ENCODE measurements around the gene RIT2.

Gene RIT2

DNA sequence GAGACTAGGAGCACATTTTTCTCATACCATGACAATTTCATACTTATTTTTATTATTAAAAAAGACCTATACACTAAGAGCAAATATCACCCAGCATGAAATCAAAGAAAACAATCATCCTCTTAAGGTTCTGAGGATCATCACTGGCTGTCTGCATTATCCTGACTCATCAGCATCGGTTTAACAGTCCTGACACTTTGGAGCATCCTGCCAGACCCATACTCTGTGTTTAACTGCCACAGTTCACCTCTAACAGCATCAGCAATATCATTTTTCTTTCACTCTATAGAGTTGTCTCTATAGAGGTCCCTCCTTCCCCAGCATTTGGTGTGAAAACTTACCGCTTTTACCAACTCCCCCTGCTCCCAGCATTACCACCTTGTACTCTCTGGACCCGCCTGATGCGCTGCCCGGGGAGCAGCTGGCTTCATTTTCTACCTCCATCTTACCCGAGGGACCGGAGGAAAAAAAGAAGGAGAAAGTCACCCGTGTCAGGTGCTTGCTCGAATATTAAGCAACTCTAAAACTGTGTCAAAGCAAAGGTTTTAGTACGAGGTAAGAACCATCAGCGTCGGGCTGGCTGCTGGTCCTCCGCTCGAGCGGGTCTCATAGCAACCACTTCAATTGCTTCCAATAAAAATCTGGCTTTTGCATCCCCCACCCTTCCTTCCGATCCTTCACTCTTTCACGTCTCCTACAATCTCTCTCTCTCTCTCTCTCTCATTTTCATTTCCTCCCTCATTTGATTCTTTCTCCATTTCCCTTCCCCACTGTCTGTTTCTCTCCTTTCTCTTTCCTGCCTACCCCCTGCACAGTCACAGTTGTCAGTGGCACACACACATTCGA is at the start of gene RIT2:
TSS of gene RIT2 (minus strand) at position 610 of the 846 bp plus-strand sequence.
- DNase-seq (ENCODE audit: low read depth, low spot score) = no peak

DNA sequence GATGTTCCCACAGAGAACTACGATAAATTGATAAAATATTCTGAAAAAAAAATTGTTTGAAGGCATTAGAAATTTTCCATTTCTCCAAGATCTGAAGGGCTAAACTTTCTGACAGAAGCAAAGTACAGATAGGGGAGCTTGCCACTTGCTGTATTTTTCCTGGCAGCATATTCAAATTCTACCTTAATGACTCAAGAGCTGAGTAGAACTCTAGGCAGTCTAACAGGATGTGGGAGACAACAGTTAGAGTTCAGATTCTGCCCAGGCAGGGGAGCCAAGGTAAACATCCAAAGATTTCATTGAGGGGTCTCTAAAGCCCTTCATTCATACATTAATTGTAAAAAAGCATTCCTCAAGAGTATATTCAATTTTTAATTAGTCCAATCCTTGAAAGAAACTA is 46.0 kb upstream of the RIT2 start:
- no peak for DNase-seq (ENCODE audit: low read depth, low spot score)

DNA sequence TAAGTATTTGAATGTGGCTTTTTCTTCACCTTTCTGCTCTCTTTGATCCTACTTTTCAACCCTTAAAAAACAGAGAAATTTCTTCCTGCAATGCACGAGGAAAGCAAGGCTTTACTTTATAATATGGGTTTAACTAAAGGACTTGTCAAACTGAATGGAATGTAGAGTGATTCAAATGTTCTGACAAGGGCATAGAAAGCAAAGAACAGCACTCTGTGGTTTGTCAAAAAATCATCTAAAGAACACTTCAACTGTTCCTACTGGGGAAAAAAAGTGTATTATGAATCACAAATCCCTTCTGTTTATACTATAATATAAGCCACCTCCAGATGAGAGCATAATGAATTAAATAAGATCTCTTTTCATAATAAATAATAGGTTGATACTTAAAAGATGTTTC is 45.0 kb upstream of the RIT2 start:
- DNase-seq (ENCODE audit: low read depth, low spot score) = no peak

DNA sequence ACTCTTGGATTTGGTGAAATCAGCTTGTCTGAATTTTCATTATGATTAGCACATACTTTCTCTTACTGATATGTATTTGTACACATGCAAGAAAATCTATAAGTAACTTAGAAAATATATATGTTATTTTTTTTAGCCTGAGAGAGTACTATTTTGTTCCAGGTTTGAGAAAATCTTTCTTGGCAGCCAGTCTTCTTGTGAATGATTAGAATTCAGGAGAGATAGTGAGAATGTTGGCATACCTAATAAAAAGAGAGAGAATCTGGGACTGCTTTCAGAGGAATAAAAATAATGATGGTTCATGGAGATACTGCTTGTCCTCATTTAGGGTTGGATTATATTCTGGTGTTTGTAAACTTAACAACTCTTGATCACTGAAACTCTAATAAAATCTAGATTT is 44.4 kb upstream of the RIT2 start:
- DNase-seq (ENCODE audit: low read depth, low spot score) = no peak

DNA sequence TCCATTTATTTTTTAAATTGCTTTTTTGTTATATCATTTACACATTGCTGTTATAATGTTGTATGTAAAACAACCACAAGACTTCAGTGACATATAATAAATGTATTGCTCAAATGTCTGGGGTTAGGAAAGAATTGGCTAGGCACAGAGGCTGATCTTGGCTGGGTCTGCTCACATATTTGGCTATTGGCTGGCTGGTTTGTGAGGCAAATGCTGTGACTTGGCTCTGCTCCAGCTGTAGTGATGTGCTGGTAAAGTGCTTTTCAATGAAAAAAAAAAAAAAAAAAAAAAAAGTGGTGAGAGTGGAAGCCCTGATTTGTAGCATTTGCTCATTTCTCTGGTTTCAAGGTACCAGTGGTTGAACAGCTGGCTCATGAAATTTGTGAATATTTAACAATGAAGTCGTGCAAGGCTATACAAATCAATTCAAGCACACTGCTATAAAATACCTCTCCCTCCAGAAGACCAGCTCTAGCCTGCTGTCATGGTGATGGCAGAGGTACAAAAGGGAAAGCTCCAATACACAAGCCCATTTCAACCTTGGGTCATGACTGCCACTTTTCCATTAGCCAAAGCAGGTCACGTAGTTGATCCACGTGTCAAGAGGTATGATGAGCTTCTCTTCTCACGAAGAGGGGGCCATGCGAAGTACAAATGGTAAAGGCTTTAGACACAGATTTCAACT is 43.7 kb upstream of the RIT2 start:
- DNase-seq (ENCODE audit: low read depth, low spot score) = no peak

DNA sequence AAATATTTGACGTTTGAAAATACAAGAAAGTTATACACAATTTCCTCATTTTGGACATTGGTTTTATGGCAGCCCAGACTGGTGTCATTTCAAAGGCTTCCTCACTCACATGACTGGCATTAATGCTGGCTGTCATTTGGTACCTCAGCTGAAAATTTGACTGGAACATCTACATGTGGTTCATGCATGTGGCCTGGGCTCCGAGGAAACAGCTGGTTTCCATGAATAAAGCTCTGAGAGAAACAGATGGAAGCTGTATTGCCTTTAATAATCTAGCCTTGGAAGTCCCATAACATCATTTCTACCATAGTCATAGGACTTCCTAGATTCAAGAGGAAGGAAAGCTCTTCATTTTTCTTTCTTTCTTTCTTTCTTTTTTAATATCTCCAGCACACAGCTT is 42.9 kb upstream of the RIT2 start:
- no peak for DNase-seq (ENCODE audit: low read depth, low spot score)

DNA sequence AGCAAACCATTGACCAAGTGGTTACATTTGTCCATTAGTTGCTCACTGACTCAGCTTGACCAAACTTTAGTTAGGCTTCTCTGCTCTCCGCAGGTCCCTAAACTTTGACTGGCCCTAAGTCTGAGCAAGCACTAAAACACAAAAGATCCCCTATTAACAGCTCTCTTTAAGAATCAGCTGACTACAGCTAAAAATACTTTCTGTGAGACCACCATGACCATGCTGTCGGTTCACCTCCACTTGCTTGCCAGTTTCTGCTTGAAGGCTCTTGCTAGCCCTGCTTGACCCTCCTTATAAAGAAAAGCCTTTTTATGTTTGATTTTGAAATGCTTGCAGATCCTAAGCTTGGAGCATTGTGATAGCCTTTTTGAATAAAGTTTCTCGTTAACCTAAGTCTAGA is 40.4 kb upstream of the RIT2 start:
- no peak for DNase-seq (ENCODE audit: low read depth, low spot score)

DNA sequence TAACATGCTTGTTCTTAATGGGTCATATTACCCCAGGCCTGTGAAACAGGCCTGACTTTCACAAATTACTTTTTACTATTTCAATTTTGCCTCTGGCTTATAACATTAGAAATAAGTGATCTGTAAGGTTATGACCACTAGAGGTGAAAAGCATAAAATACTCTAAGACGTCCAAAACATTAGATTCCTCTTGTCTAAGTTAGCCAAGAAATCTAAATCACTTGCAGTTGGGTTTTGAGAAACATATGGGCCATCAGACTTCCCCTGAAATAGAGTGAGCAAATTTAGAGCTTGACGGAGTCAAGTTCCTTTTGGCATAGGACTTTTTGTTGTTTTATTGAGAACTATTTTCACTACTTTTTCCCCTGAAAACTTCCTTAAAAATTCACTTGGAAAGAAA is 32.7 kb upstream of the RIT2 start:
- no peak for DNase-seq (ENCODE audit: low read depth, low spot score)

DNA sequence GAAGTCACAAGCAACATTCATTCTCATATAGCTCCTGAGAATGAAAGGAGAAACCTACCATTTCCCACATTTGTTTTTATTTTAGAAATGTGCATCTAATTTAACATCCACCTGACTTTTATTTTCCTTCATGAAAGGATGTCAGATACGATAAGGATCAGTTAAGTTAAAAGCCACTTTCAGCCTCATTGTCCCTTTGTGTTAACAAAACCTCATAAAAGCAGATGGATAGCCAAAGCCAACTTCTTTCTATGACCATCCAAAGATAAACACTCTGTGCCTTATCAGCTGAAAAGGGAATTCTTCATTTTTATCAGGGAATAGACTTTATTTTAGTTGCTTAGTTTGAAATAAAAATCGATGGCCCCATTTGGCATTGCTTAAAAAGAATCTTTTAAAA is 25.7 kb upstream of the RIT2 start:
- no peak for DNase-seq (ENCODE audit: low read depth, low spot score)

DNA sequence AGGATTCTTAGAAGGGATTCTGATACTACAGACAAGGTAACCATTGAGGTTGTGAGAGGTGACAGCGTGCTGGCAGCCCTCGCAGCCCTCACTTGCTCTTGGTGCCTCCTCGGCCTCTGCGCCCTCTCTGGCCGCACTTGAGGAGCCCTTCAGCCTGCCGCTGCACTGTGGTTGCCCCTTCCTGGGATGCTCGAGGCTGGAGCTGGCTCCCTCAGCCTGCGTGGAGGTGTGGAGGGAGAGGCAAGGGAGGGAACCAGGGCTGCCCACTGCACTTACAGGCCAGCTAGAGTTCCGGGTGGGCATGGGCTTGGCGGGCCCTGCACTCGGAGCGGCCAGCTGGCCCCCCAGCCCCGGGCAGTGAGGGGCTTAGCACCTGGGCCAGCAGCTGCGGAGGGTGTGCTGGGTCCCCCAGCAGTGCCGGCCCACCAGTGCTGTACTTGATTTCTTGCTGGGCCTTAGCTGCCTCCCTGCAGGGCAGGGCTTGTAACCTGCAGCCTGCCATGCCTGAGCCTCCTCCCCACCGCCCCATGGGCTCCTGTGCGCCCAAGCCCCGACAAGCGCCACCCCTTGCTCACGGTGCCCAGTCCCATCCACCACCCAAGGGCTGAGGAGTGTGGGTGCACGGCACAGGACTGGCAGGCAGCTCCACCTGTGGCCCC is 23.9 kb upstream of the RIT2 start:
- DNase-seq (ENCODE audit: low read depth, low spot score) = no peak

DNA sequence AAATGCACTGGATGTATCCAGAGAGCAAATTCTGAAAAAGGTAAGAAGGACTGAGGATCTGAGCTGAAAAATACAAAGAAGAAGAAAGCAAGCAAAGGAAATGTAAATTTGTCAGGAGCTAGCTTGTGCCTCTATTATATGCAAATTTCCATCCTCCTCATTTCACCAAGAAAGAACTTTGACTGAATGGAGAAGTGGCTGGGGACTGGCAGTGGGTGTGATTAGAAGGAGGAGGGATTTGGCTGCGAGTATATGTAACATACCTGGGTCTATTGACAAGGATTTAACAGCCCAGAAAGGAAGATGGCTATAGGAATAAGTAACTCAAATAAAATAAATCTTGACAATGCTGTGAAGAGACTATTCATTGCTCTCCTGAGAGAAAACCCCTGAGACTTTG is 19.4 kb upstream of the RIT2 start:
- DNase-seq (ENCODE audit: low read depth, low spot score) = no peak

DNA sequence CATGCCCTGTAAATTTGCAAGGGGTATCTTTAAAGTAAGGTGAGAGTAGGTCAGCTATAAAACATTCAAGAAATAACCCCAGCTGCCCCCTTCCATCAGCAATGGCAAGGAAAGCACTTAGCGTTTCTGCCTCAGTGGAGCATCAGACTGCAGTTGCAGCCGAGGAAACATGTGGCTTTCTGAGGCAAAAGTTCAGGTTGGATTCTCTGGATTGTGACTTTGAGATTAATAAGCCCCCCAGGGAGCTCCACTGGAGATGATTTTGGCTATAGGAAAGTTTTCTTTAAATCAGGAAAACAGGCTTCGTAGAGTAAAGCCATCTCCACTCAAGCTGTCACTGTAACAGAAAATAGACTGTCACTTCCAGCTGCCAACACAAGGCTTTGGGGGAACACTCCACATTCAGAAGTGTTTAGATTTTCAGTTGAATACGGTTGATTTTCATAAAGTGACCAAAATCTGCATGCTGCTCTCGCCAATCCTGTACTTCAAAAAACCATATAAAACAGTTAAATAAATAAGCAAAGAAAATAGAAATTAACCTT is 15.3 kb upstream of the RIT2 start:
- no peak for DNase-seq (ENCODE audit: low read depth, low spot score)

DNA sequence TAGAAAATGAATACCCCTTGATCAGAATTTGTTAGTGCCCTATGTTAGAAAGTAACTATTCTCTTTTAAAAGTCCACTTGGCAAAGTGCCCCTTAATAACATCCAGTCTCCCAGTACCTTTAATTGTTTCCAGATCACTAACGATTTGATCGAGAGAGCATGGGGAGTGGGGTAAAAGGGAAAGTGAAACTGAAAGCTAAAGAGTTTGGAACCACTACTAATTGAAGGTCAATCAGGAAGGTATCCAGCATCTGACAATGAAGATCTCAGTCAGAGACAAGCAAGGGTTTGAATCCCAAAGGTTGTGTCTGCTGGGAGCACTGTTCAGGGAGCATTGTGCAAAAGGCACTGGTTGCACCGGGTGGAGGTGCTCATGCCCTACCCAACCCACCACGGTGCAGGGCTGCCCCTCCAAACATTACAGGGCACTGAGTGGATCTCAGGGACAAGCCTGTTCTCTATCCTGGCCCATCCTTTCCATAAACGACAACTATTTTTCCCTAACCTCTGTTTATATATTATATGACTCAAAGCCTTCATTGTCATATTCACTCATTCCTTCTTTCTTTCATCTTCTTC is 14.6 kb upstream of the RIT2 start:
- DNase-seq (ENCODE audit: low read depth, low spot score) = no peak

DNA sequence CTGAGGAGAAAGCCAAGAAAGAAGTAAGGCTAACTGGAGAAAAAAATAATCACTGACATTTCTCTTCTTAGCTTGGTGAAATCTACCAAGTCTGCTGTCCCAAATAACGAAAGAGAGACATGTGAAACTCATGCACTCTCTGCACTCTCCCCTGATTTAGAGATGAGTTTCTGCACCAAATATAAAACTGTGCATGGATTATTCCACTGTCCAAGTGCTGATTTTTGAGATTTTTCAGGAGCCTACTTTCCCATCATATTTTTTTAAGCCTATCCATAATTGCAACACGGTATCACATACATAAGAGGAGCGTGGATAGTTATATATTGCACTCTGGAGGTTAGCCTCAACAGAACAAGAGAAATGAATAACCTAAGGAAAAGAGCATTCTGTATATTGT is 10.0 kb upstream of the RIT2 start:
- no peak for DNase-seq (ENCODE audit: low read depth, low spot score)

DNA sequence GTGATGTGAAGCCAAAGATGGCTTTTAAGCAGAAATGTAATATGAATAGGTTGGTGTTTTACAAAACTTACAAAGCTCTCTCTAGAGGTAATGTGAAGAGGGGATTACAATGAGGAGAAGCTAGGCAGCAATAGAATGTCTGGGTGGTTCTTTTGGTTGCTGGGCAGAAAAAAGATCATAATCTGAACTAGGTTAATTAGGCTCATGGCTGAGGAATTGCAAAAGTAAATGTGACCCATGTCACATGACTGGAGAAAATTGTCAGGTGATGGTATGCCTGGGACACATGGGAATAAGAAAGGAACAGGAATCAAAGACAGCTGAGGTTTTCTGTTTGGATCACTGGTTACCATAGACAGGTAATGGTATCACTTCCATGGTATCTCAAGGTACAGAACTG is 7.5 kb upstream of the RIT2 start:
- no peak for DNase-seq (ENCODE audit: low read depth, low spot score)

DNA sequence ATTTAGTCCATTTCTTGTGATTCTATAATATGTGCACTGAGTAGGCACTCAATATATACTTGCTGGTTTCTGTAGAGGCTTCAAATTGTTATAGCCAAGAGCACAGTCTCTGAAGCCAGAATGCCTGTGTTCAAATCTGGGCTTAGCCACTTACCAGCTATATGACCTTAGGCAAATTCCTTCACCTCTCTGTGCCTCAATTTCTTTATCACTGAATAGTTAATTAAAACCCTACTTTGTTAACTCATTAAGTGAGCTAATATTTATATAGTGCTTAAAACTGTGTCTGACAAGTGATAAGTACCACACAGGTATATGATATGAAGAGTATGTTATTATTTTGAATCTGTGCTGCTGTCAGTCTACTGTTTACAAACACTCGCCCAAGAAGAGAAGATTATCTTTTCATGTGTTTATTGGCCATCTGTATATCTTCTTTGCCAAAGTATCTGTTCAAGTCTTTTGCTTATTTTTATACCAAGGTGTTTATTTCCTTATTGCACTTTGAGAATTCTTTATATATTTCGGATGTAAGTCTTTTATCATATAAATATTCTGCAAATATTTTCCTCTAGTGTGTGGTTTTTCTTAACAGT is 1.3 kb upstream of the RIT2 start:
- no peak for DNase-seq (ENCODE audit: low read depth, low spot score)

DNA sequence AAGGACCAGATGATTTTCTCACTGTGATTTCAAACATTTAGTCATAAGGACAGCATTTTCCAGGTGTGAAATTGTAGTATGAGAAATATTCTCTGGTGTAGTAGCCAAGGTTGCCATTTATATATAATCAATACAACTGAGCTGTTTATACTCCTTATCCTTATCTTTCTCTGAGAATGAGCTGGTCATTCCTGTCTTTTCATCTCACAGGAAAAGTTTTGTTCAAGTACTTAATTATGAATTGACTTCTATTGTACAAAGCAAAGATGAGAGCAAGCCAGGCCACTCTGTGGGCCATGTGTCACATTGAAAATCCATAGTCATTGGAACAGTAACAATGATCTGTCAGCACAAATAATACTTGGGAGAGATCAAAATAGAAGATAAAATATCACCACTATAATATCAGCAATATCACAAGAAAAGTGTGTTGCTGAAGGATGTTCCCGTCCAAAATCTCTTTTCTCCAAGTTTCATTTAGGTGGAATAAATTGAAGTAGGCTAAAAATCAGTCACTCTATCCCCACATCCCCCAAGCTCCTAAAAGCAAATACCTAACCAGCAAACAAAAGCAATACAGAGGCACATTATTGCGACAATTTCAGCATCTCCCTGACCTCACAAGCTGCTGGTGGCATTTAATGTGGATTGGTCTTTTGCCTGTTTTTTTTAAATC is 2.1 kb downstream of the RIT2 start:
- no peak for DNase-seq (ENCODE audit: low read depth, low spot score)

DNA sequence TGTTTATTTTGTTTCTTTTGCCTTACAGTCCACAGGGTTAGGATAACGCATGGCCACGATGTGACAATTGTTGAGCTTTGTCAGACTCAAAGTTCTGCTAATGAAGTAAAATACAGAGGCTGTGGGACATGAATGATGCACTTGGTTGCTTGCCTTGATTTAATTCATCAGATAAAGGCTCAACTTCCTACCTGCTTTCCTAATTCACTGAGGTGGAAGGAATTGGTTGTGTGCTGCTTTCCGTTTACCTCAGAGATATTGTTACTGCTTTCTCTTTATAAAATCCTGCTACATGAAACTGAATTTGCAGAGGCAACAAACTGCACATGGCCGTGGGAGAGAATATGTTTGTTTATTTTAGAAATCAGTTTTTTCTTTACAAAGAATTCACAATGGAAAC is 6.6 kb downstream of the RIT2 start:
- no peak for DNase-seq (ENCODE audit: low read depth, low spot score)

DNA sequence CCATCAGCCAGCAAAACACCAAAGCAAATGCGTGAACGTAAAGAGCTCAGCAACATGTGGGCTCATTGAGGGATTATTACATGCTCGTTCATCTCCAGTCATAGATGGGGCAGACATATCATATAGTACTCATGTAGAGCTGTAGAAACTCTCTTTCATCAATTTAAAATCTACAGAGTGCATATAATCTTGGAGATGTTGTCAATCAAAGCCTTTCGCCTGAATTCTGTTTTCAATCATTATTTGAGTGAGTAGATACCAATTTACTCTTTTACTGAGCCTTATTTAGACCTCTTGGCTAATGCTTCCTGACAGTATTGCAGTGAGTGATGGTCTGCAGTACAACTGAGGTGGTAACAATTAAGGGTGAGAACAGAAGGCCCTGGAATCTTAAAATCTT is 7.0 kb downstream of the RIT2 start:
- DNase-seq (ENCODE audit: low read depth, low spot score) = no peak

DNA sequence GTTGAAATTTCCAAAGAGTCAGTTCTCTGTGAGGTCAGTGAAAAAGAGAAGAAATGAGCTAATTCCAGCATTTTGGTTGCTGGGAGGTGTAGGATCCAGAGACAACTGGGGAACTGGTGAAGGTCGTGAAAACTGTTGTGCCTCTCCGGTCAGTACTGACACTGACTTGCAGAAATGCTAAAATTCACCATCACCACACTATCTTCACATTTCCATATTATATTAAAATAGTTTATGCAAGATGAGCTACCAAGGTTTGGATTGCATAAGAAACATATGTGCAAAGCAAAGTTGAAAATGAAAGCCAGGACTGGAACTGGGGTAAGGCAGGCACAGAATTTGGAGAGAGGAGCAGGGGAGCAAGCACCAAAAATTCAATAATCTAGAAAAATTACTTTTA is 21.8 kb downstream of the RIT2 start:
- DNase-seq (ENCODE audit: low read depth, low spot score) = no peak

DNA sequence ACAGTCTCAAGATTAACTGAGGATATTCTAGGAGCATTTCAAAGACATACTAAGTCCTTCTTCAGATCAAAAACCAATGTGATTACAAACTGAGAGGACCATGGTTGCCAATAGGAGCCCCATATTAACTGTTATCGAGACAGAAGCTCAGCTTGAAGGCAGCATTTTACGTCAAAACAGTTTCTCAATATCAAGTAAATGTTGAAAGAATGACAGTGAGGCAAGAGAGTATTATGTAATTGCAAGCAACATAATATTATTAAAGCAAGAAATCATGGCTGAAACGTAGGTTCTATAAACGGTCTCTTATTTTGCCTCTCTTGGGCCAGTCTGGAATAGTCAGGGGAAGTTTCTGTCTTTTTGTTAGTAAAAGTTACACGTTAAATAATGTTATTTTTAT is 22.9 kb downstream of the RIT2 start:
- no peak for DNase-seq (ENCODE audit: low read depth, low spot score)

Data from ELF-1 (cell line).